ENCODE measurements around the gene BBOX1. TPM values are rescaled to one million over a fixed set of nuclear protein-coding genes. Genes with fewer than 3 reads are reported as not detected.

Gene BBOX1
- total and polyA plus RNA-seq, 2 donors (not counting 3 experiments of a cell fraction or from before 2014, with no cell fraction given) = not detected

- TF ChIP-seq FOS (IDR thresholded peaks at IDR 0.05; ENCODE audit: borderline replicate concordance, insufficient read depth, low read length) (no peak), MYC (IDR thresholded peaks at IDR 0.05; ENCODE audit: low read depth, low read length) (no peak), GATA2 (IDR thresholded peaks at IDR 0.05; ENCODE audit: insufficient read depth, insufficient read length, low read depth, low read length) (no peak), POLR2A (IDR thresholded peaks at IDR 0.05; ENCODE audit: low read depth, low read length) (no peak), JUN (IDR thresholded peaks at IDR 0.05; ENCODE audit: borderline replicate concordance, insufficient read depth, insufficient read length, low read depth) (no peak), POLR2AphosphoS5 (IDR thresholded peaks at IDR 0.05; ENCODE audit: insufficient read depth, low read depth, low read length) (no peak), EZH2 (IDR thresholded peaks at IDR 0.05; ENCODE audit: borderline replicate concordance, low read depth, low read length, severe bottlenecking) (no peak), CTCF (IDR thresholded peaks at IDR 0.05; ENCODE audit: extremely low read depth in 1 of 2, insufficient read depth in 1 of 2, low read depth in 1 of 2, low read length in 2 of 2) (no peak)
- TF ChIP-seq, protein P1, sequence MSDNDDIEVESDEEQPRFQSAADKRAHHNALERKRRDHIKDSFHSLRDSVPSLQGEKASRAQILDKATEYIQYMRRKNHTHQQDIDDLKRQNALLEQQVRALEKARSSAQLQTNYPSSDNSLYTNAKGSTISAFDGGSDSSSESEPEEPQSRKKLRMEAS (IDR thresholded peaks at IDR 0.05; ENCODE audit: insufficient read depth, insufficient read length) = no peak
- no peaks in the 10 kb centered on the region for H3K36me3 ChIP-seq (ENCODE audit: control insufficient read depth in 2 of 2, extremely low read depth in 1 of 2, insufficient read depth in 2 of 2, low read length in 2 of 2)
- no peak for FAIRE-seq
- H2AFZ ChIP-seq (ENCODE audit: low read depth, low read length) = no peak overlapping the region
- no peak overlapping the region for H3K4me2 ChIP-seq (ENCODE audit: insufficient read depth, low read length)
- CTCF ChIA-PET = no interaction called here
- BruUV-seq (replicated peaks) = no TSS peak
- H3K9me3 ChIP-seq (replicated peaks; ENCODE audit: control insufficient read depth, insufficient read depth, low read length) = no peaks in the 10 kb centered on the region
- no peak for DNase-seq (ENCODE audit: low read depth, low spot score)
- dilution Hi-C loops (cut with MboI; ENCODE audit: extremely low pct_ligation_motif_present, low sequenced_read_pairs) (no loop called here), intact Hi-C loops (cut with micrococcal nuclease) (no loop called here)
- no peaks in the 10 kb centered on the region for H3K4me1 ChIP-seq (ENCODE audit: control insufficient read depth, extremely low read depth, insufficient read depth, low read length)
- H3K79me2 ChIP-seq (ENCODE audit: control insufficient read depth, insufficient read depth, low read length) = no peaks in the 10 kb centered on the region
- H3K9ac ChIP-seq (replicated peaks; ENCODE audit: extremely low read depth, insufficient read depth, low read length) = no peak overlapping the region
- no peak overlapping the region for H3K27ac ChIP-seq (ENCODE audit: insufficient read depth, low read depth, low read length)
- no peaks in the 10 kb centered on the region for H4K20me1 ChIP-seq (replicated peaks; ENCODE audit: control insufficient read depth, extremely low read depth, insufficient read depth, low read length)
- H3K27me3 ChIP-seq (ENCODE audit: control insufficient read depth in 2 of 2, insufficient read depth in 2 of 2, low read length in 2 of 2) = no peaks in the 10 kb centered on the region
- H3K9me1 ChIP-seq (replicated peaks; ENCODE audit: control insufficient read depth, extremely low read depth, insufficient read depth, low read length) = no peaks in the 10 kb centered on the region
- H3K4me3 ChIP-seq (replicated peaks in 1 of 3; ENCODE audit: insufficient read depth in 1 of 3, low read depth in 1 of 3, low read length in 3 of 3) = no peak overlapping the region
- POLR2A ChIA-PET = no interaction called here
Measured at GRCh38 chr11:27002838-27003237, 37.8 kb upstream of the BBOX1 start.
